CD14-positive monocyte (primary cell): Measurements from ENCODE around the gene FAF2. TPM values are rescaled to one million over a fixed set of nuclear protein-coding genes. Genes with fewer than 3 reads are reported as not detected.

Experiments
- DNase-seq, 3 donors: peaks; one replicate each; pipeline ENCODE4 v3.0.0-alpha.2; 2011 to 2022
- H2AFZ ChIP-seq: 2 replicates; pipeline ENCODE4 v1.6.0; 2012; ENCODE audit warnings: mild to moderate bottlenecking, low read depth, low read length, inconsistent platforms; ENCODE audit not compliant: insufficient read depth, poor library complexity, severe bottlenecking
- H3K27ac ChIP-seq, 2 donors: 1 replicate in 1 of 2; 2 replicates in 1 of 2; pipeline ENCODE4 v1.5.1; 2012 to 2013; ENCODE audit warnings: low read length in 2 of 2, control low read depth in 1 of 2, inconsistent platforms in 1 of 2, low read depth in 1 of 2, mild to moderate bottlenecking in 1 of 2
- H3K27me3 ChIP-seq, 2 donors: one replicate each; pipeline versions ENCODE4 v1.6.0 to v1.6.1; 2011 to 2013; ENCODE audit warnings: low read length in 2 of 2; ENCODE audit not compliant: control insufficient read depth in 2 of 2, insufficient read depth in 2 of 2
- H3K36me3 ChIP-seq, 2 donors: replicated peaks in 1 of 2; 1 replicate in 1 of 2; 2 replicates in 1 of 2; pipeline versions ENCODE4 v1.5.1 to v1.6.1; 2012 to 2013; ENCODE audit warnings: low read length in 2 of 2, control low read depth in 1 of 2, inconsistent platforms in 1 of 2, mild to moderate bottlenecking in 1 of 2; ENCODE audit not compliant: insufficient read depth in 2 of 2, control insufficient read depth in 1 of 2
- H3K4me1 ChIP-seq, 2 donors: 1 replicate in 1 of 2; 2 replicates in 1 of 2; pipeline versions ENCODE4 v1.5.1 to v1.6.1; 2012 to 2013; ENCODE audit warnings: low read length in 2 of 2, control low read depth in 1 of 2, inconsistent platforms in 1 of 2, mild to moderate bottlenecking in 1 of 2, moderate library complexity in 1 of 2; ENCODE audit not compliant: insufficient read depth in 2 of 2, control insufficient read depth in 1 of 2
- H3K4me2 ChIP-seq: replicated peaks from 2 replicates; pipeline ENCODE3; 2012; ENCODE audit warnings: low read length, moderate library complexity, mild to moderate bottlenecking; ENCODE audit not compliant: poor library complexity, severe bottlenecking; ENCODE audit errors: extremely low read depth
- H3K4me3 ChIP-seq, 3 experiments: fragments of 200-600 bp in 1 of 3; sonication (generic) in 1 of 3; replicated peaks in 1 of 3; 1 replicate in 2 of 3; 2 replicates in 1 of 3; pipeline ENCODE4 v1.5.1; 2011 to 2013; ENCODE audit warnings: low read length in 3 of 3, mild to moderate bottlenecking in 3 of 3, control low read depth in 2 of 3, low read depth in 2 of 3, inconsistent platforms in 1 of 3, moderate library complexity in 1 of 3
- H3K79me2 ChIP-seq: 2 replicates; pipeline ENCODE4 v1.6.0; 2012; ENCODE audit warnings: mild to moderate bottlenecking, control low read depth, inconsistent platforms, low read length, moderate library complexity; ENCODE audit not compliant: insufficient read depth
- H3K9ac ChIP-seq: 2 replicates; pipeline ENCODE4 v1.6.0; 2017; ENCODE audit warnings: low read length, mild to moderate bottlenecking; ENCODE audit not compliant: insufficient read depth, poor library complexity, severe bottlenecking
- H3K9me3 ChIP-seq, 2 donors: replicated peaks in 1 of 2; 1 replicate in 1 of 2; 2 replicates in 1 of 2; pipeline versions ENCODE4 v1.5.1 to v1.6.1; 2012 to 2013; ENCODE audit warnings: low read length in 2 of 2, control low read depth in 1 of 2; ENCODE audit not compliant: control insufficient read depth in 1 of 2, insufficient read depth in 1 of 2
- H4K20me1 ChIP-seq: 2 replicates; pipeline ENCODE4 v1.6.0; 2012; ENCODE audit warnings: mild to moderate bottlenecking, low read length, control low read depth, moderate library complexity; ENCODE audit not compliant: insufficient read depth
- H3K27ac Mint-ChIP-seq, 7 donors: one replicate each; pipeline ENCODE4 v1.8.0; 2020; ENCODE audit warnings: mild to moderate bottlenecking in 7 of 7, mixed read lengths in 7 of 7, moderate library complexity in 6 of 7, inconsistent platforms in 2 of 7
- H3K27me3 Mint-ChIP-seq, 3 donors: one replicate each; pipeline ENCODE4 v1.8.0; 2021 to 2022; ENCODE audit warnings: low read depth in 3 of 3, mild to moderate bottlenecking in 3 of 3, mixed read lengths in 3 of 3, moderate library complexity in 3 of 3, inconsistent platforms in 1 of 3
- H3K36me3 Mint-ChIP-seq, 2 donors: one replicate each; pipeline ENCODE4 v1.8.0; 2020; ENCODE audit warnings: mixed read lengths in 2 of 2, inconsistent platforms in 1 of 2, mild to moderate bottlenecking in 1 of 2
- H3K4me1 Mint-ChIP-seq: one replicate; pipeline ENCODE4 v1.8.0; 2020; ENCODE audit warnings: mild to moderate bottlenecking, mixed read lengths
- H3K4me3 Mint-ChIP-seq, 2 donors: one replicate each; pipeline ENCODE4 v1.8.0; 2020; ENCODE audit warnings: mild to moderate bottlenecking in 2 of 2, mixed read lengths in 2 of 2, moderate library complexity in 1 of 2
- H3K9me3 Mint-ChIP-seq, 7 donors: one replicate each; pipeline ENCODE4 v1.8.0; 2020 to 2022; ENCODE audit warnings: mixed read lengths in 7 of 7, mild to moderate bottlenecking in 6 of 7, moderate library complexity in 6 of 7, inconsistent platforms in 2 of 7
- CTCF ChIP-seq: fragments of 200-600 bp; IDR thresholded peaks from one replicate; pipeline ENCODE4 v1.8.0; 2022; ENCODE audit warnings: antibody characterized with exemption, mild to moderate bottlenecking
- WGBS: methylation state at CpG from one replicate; pipeline ENCODE4 v1.1.5; 2013; ENCODE audit warnings: missing lambda C conversion rate; ENCODE audit not compliant: insufficient coverage; 5-methylcytosine and 5-hydroxymethylcytosine counted together
- intact Hi-C, 2 donors: fragments of 100-400 bp; cut with micrococcal nuclease; formaldehyde crosslinking; loops; one replicate each; pipeline versions ENCODE4 v1.15.0 to v1.15.1; 2023
- polyA plus RNA-seq, 3 donors: library from polyadenylated mRNA; depleted of rRNA in 1 of 3; unstranded in 2 of 3; stranded (reverse) in 1 of 3; fragments of 300-500 nt in 2 of 3; fragments of >200 nt in 1 of 3; fragmentation: Illumina TruSeq in 2 of 3; gene quantifications; 1 replicate in 2 of 3; 2 replicates in 1 of 3; pipeline ENCODE4 v1.2.3, GENCODE V29; 2012 to 2021

The FAF2 gene
- polyA plus RNA-seq, 3 donors, result 11.5 to 14.8 (median 12.2) TPM

- H4K20me1 ChIP-seq, result peaks cover 79% of the 10 kb centered on the region
- no peak for TF ChIP-seq CTCF
- H3K27ac ChIP-seq, result no peak overlapping the region
- peaks cover 6 to 58% of the 10 kb centered on the region in 2 donors for H3K36me3 ChIP-seq
- no peak overlapping the region for H3K4me3 ChIP-seq
- H3K79me2 ChIP-seq, result peaks cover 64% of the 10 kb centered on the region
- Mint-ChIP-seq H3K36me3 (peaks cover 29 to 66% of the 10 kb centered on the region in 2 donors), H3K27ac (no peak overlapping the region), H3K4me1 (peaks cover 19% of the 10 kb centered on the region), H3K9me3 (peaks cover 0 to 2% (median 0%) of the 10 kb centered on the region in 7 donors), H3K27me3 (no peaks in the 10 kb centered on the region), H3K4me3 (no peak overlapping the region)
- no peak overlapping the region for H3K4me2 ChIP-seq
- intact Hi-C loops, result no loop called here
- DNase-seq, result no peak
- H3K9ac ChIP-seq, result no peak overlapping the region
- no peaks in the 10 kb centered on the region for H3K27me3 ChIP-seq
- no peaks in the 10 kb centered on the region for H3K9me3 ChIP-seq
- no CpG with 5 or more reads among the region's 1 CpG for WGBS
- peaks cover 14 to 22% of the 10 kb centered on the region in 2 donors for H3K4me1 ChIP-seq
- H2AFZ ChIP-seq, result no peak overlapping the region
Observed at GRCh38 chr5:176469296-176469695, 21.1 kb downstream of the FAF2 start.

- H3K27me3 ChIP-seq, result no peaks in the 10 kb centered on the region
- DNase-seq, result no peak
- H3K79me2 ChIP-seq, result peaks cover 63% of the 10 kb centered on the region
- no peaks in the 10 kb centered on the region for H3K27me3 Mint-ChIP-seq
- no peak for TF ChIP-seq CTCF
- peaks cover 14 to 21% of the 10 kb centered on the region in 2 donors for H3K4me1 ChIP-seq
- peaks cover 4 to 48% of the 10 kb centered on the region in 2 donors for H3K36me3 ChIP-seq
- H3K4me3 ChIP-seq, result no peak overlapping the region
- peaks cover 0 to 2% (median 0%) of the 10 kb centered on the region in 7 donors for H3K9me3 Mint-ChIP-seq
- no peak overlapping the region for H3K4me3 Mint-ChIP-seq
- no CpG with 5 or more reads among the region's 4 CpGs for WGBS
- H2AFZ ChIP-seq, result no peak overlapping the region
- H3K4me2 ChIP-seq, result no peak overlapping the region
- no peaks in the 10 kb centered on the region for H3K9me3 ChIP-seq
- H3K9ac ChIP-seq, result no peak overlapping the region
- H3K27ac Mint-ChIP-seq, result no peak overlapping the region
- H4K20me1 ChIP-seq, result peaks cover 73% of the 10 kb centered on the region
- intact Hi-C loops, result no loop called here
- no peak overlapping the region for H3K27ac ChIP-seq
- peaks cover 19% of the 10 kb centered on the region for H3K4me1 Mint-ChIP-seq
- peaks cover 26 to 57% of the 10 kb centered on the region in 2 donors for H3K36me3 Mint-ChIP-seq
Observed at GRCh38 chr5:176470539-176470938, 22.4 kb downstream of the FAF2 start.
